ENCODE results near the gene RELB.

DNA sequence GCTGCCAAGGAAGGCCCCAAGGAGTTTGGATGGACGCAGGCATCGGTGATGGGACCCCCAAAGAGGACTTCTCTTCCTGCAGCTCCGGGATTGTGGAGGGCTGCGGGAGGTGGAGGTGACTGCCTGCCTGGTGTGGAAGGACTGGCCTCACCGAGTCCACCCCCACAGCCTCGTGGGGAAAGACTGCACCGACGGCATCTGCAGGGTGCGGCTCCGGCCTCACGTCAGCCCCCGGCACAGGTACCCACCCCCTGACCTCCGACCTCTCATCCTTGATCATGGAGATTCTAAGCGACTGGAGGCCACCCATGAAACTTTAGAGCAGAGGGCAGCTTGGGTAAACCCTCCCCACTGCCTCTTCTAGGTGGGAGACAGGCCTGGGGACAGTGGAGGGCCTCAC is 20.7 kb downstream of the RELB start:
- TF ChIP-seq, protein P1, sequence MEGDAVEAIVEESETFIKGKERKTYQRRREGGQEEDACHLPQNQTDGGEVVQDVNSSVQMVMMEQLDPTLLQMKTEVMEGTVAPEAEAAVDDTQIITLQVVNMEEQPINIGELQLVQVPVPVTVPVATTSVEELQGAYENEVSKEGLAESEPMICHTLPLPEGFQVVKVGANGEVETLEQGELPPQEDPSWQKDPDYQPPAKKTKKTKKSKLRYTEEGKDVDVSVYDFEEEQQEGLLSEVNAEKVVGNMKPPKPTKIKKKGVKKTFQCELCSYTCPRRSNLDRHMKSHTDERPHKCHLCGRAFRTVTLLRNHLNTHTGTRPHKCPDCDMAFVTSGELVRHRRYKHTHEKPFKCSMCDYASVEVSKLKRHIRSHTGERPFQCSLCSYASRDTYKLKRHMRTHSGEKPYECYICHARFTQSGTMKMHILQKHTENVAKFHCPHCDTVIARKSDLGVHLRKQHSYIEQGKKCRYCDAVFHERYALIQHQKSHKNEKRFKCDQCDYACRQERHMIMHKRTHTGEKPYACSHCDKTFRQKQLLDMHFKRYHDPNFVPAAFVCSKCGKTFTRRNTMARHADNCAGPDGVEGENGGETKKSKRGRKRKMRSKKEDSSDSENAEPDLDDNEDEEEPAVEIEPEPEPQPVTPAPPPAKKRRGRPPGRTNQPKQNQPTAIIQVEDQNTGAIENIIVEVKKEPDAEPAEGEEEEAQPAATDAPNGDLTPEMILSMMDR (IDR thresholded peaks at IDR 0.05 in 4 of 5, conservative IDR thresholded peaks at IDR 0.05 in 1 of 5) = no peak
- no peak for TF ChIP-seq POLR2A (IDR thresholded peaks at IDR 0.05)

Measured in gastrocnemius medialis (tissue), 4 donors.